Measurements from ENCODE around the gene GRID2. TPM values are rescaled to one million over a fixed set of nuclear protein-coding genes. Genes with fewer than 3 reads are reported as not detected.

The GRID2 gene
- total and polyA plus RNA-seq, 2 of the 4 experiments (the other 2 are of a cell fraction) = under 0.01 TPM; not detected in 1

DNA sequence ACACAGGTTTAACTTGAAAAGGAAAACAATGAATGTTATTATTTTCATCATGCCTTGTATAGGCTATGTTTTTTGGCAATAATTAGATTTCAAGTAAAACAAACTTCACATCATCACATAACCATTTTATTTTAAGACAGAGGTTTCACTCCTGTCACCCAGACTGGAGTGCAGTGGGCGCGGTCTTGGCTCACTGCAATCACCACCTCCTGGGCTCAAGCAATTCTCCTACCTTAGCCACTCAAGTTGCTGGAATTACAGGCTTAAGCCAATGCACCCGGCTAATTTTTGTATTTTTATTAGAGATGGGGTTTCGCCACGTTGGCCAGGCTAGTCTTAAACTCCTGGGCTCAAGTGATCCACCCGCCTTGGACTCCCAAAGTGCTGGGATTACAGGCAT lies 866.2 kb downstream of the GRID2 start:
- Histone ChIP-seq H3K4me2 (ENCODE audit: low read depth, low read length) (no peak overlapping the region), H3K36me3 (ENCODE audit: control insufficient read depth, insufficient read depth, low read length) (no peaks in the 10 kb centered on the region), H3K23ac (ENCODE audit: low read depth, low read length) (no peak overlapping the region), H4K8ac (ENCODE audit: low read depth in 2 of 2, low read length in 2 of 2) (no peak overlapping the region), H3K18ac (ENCODE audit: low read depth, low read length) (no peak overlapping the region), H3K4me3 (ENCODE audit: insufficient read depth, low read depth, low read length) (no peak overlapping the region), H2AK9ac (replicated peaks; ENCODE audit: low read depth, low read length, poor library complexity) (no peak overlapping the region), H3K14ac (replicated peaks; ENCODE audit: low read depth, low read length) (no peak overlapping the region), H3K4me1 (ENCODE audit: control insufficient read depth, insufficient read depth, low read length) (no peaks in the 10 kb centered on the region), H4K5ac (ENCODE audit: low read depth, low read length) (no peak overlapping the region), H2BK15ac (ENCODE audit: low read depth, low read length) (no peak overlapping the region), H3K79me1 (ENCODE audit: low read depth in 1 of 2, low read length in 2 of 2) (no peaks in the 10 kb centered on the region), H2BK120ac (ENCODE audit: low read depth, low read length) (no peak overlapping the region), H4K91ac (ENCODE audit: insufficient read depth, low read depth, low read length) (no peak overlapping the region), H2BK5ac (ENCODE audit: low read depth, low read length, poor library complexity, severe bottlenecking) (no peak overlapping the region), H2AFZ (replicated peaks; ENCODE audit: low read length, poor library complexity) (no peak overlapping the region), H3K9ac (ENCODE audit: low read depth, low read length) (no peak overlapping the region), H3K27me3 (ENCODE audit: control insufficient read depth, insufficient read depth, low read length) (no peaks in the 10 kb centered on the region), H2BK20ac (ENCODE audit: low read depth, low read length) (no peak overlapping the region), H3K4ac (ENCODE audit: low read depth, low read length) (no peak overlapping the region), H4K20me1 (ENCODE audit: insufficient read depth, low read length) (no peaks in the 10 kb centered on the region), H3K9me3 (ENCODE audit: control insufficient read depth, insufficient read depth, low read length) (no peaks in the 10 kb centered on the region), H3K56ac (ENCODE audit: extremely low read depth, insufficient read depth, low read length) (no peak overlapping the region), H2AK5ac (ENCODE audit: low read depth, low read length) (no peak overlapping the region), H3K9me1 (ENCODE audit: insufficient read depth, low read length) (no peaks in the 10 kb centered on the region), H3K27ac (ENCODE audit: insufficient read depth, low read length) (no peak overlapping the region)
- POLR2A ChIA-PET (ENCODE audit: unreplicated experiment) = no interaction called here
- intact Hi-C loops (cut with micrococcal nuclease) (no loop called here), dilution Hi-C loops (cut with HindIII; ENCODE audit: low sequenced_read_pairs, unreplicated experiment) (no loop called here), in situ Hi-C loops (cut with MboI; ENCODE audit: low sequenced_read_pairs) (no loop called here)
- ATAC-seq (ENCODE audit: low read depth) (no peak), DNase-seq (no peak)
- no peak for TF ChIP-seq MAFK (IDR thresholded peaks at IDR 0.05; ENCODE audit: low read depth, low read length)
- TF ChIP-seq BHLHE40 (IDR thresholded peaks at IDR 0.05; ENCODE audit: low read depth, low read length) = no peak
- TF ChIP-seq POLR2A (IDR thresholded peaks at IDR 0.05; ENCODE audit: low read depth, low read length) = no peak
- TF ChIP-seq FOS (IDR thresholded peaks at IDR 0.05; ENCODE audit: low read depth, low read length) = no peak
- TF ChIP-seq SMC3 (IDR thresholded peaks at IDR 0.05; ENCODE audit: low read depth, low read length) = no peak
- TF ChIP-seq RAD21 (IDR thresholded peaks at IDR 0.05; ENCODE audit: low read length) = no peak
- TF ChIP-seq MXI1 (IDR thresholded peaks at IDR 0.05; ENCODE audit: borderline replicate concordance, low read depth, low read length) = no peak
- TF ChIP-seq, protein P1, sequence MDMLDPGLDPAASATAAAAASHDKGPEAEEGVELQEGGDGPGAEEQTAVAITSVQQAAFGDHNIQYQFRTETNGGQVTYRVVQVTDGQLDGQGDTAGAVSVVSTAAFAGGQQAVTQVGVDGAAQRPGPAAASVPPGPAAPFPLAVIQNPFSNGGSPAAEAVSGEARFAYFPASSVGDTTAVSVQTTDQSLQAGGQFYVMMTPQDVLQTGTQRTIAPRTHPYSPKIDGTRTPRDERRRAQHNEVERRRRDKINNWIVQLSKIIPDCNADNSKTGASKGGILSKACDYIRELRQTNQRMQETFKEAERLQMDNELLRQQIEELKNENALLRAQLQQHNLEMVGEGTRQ (IDR thresholded peaks at IDR 0.05; ENCODE audit: low read depth, low read length) = no peak
- TF ChIP-seq CEBPB (IDR thresholded peaks at IDR 0.05; ENCODE audit: low read depth, low read length) = no peak
- CTCF ChIA-PET = no interaction called here
- BruUV-seq (replicated peaks) = no TSS peak
- WGBS, 2 experiments (ENCODE audit: extremely low coverage in 2 of 2, insufficient read length in 1 of 2) = no CpG with 5 or more reads among the region's 6 CpGs
